NCI-H345 treated with DMSO at 0.1 percent for 48 hours (cell line): ENCODE results near the gene PRAMEF14.
"Not testable (repeated sequence)": the region's sequence is repeated elsewhere in the genome, so short reads cannot be mapped to it uniquely, and the experiment has no call there.

Experiments
- DNase-seq: peaks from one replicate; lab custom pipeline; 2025; ENCODE audit not compliant: unreplicated experiment; lab: John Stamatoyannopoulos, UW

PRAMEF14 gene

GRCh38 chr1:13347034-13347433, at the start of gene PRAMEF14:
Gene PRAMEF14 (minus strand): TSS chr1:13347134. CDS start chr1:13345314, 1,820 bp downstream.
- DNase-seq: not testable (repeated sequence)

- not testable (repeated sequence) for DNase-seq
These were observed 48.4 kb upstream of the PRAMEF14 start for GRCh38 chr1:13395311-13395710.

- not testable (repeated sequence) for DNase-seq
These were observed 47.8 kb upstream of the PRAMEF14 start for GRCh38 chr1:13394761-13395160.

DNA sequence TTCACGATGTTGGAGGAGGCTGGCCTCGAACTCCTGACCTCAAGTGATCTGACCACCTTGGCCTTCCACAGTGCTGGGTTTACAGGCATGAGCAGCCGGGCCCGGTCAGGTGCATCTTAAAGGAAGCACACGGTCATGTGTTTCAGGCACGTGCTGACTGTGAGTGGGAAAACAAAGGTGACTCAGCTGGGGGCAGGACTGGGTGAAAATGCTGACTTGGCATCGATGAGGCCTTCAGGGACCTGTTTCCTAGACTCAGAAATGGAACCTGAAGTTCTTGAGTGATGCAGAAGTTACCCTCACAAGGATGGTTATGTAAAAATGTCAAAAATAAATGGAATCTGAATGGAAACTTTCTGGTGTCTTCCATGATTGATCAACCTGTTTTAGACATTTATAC, 46.1 kb upstream of the PRAMEF14 start:
- DNase-seq: not testable (repeated sequence)

GRCh38 chr1:13389332-13389731, 42.4 kb upstream of the PRAMEF14 start, which contains the start of gene PRAMEF17:
Gene PRAMEF17 (plus strand): TSS chr1:13389632. CDS start chr1:13389658, 26 bp downstream.
- DNase-seq: not testable (repeated sequence)

- DNase-seq: not testable (repeated sequence)
These were observed 33.4 kb upstream of the PRAMEF14 start for GRCh38 chr1:13380380-13380779.

DNA sequence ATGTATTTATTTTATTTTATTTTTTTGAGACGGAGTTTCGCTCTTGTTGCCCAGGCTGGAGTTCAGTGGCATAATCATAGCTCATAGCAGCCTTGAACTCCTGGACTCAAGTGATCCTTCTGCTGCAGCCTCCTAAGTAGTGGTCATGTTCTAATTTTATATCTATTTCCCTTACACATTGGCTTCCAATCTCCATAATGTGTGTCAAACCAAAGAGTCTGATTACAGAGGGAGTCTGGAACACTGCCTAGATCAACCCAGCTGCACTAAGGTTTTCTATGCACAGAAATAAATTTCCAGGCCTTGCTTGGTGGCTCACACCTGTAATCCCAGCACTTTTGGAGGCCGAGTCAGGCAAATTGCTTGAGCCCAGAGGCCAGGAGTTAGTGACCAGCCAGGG, 32.0 kb upstream of the PRAMEF14 start:
- not testable (repeated sequence) for DNase-seq

DNA sequence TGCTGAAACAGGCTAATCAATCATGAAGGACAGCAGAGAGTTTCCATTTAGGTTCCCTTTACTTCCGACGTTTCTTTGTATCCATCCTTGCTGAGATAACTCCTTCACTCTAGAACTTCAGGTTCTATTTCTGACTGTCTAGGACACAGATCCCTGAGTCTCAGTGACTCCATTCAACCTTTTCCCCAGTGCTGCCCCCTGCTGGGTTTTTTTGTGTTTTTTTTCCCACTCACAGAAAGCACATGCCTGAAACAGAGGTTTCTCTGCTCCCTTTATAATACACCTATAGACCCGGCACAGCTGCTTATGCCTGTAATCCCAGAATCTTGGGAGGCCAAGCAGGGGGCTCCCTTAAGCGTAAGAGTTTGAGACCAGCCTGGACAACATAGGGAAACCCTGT, 21.6 kb upstream of the PRAMEF14 start:
- not testable (repeated sequence) for DNase-seq

DNA sequence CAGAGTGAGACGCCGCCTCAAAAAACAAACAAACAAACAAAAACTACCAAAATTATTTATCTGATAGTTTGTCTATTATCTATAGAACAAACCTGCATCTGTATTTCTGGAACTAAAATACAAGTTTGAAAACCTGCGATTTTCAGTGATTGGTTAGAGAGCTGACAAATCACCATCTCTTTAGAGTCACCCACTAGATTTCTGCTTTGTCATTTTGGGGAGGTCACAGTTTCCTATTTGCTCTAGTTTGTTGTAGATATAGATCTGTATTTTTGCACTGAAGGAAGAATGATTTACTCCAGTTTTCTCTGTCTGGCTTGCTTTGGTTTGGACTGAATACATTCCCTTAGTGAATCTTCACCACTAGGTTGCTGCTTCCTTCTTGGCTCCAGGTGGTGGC, 19.6 kb upstream of the PRAMEF14 start:
- DNase-seq: not testable (repeated sequence)

- DNase-seq: not testable (repeated sequence)
These were observed 18.0 kb upstream of the PRAMEF14 start for GRCh38 chr1:13364928-13365327.

GRCh38 chr1:13362364-13362763, 15.4 kb upstream of the PRAMEF14 start:
- not testable (repeated sequence) for DNase-seq

GRCh38 chr1:13356774-13357173, 9.8 kb upstream of the PRAMEF14 start:
- DNase-seq: peak; percentile 8

DNA sequence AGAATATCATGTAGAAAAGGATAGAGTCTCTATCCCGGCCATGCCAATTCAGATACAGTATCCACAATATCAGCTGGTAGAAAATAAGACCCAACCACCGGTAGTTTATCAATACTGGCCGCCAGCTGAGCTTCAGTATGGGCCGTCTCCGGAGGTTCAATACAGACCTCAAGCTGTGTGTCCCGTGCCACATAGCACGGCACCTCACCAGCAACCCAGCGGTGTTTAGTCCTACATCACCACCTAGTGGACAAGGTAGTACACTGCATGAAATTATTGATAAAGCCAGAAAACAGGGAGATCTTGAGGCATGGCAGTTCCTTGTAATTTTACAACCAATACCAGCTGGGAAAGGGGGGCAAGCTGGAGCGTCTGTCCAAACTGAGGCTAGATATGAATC, 7.5 kb upstream of the PRAMEF14 start:
- not testable (repeated sequence) for DNase-seq

GRCh38 chr1:13353476-13353875, 6.5 kb upstream of the PRAMEF14 start:
- not testable (repeated sequence) for DNase-seq

- not testable (repeated sequence) for DNase-seq
These were observed 4.4 kb downstream of the PRAMEF14 start for GRCh38 chr1:13342496-13342895.

GRCh38 chr1:13315281-13315680, 31.7 kb downstream of the PRAMEF14 start, which contains the start of gene PRAMEF15:
Gene PRAMEF15 (plus strand): TSS chr1:13315581. CDS start chr1:13318408, 2,827 bp downstream.
- DNase-seq: not testable (repeated sequence)

DNA sequence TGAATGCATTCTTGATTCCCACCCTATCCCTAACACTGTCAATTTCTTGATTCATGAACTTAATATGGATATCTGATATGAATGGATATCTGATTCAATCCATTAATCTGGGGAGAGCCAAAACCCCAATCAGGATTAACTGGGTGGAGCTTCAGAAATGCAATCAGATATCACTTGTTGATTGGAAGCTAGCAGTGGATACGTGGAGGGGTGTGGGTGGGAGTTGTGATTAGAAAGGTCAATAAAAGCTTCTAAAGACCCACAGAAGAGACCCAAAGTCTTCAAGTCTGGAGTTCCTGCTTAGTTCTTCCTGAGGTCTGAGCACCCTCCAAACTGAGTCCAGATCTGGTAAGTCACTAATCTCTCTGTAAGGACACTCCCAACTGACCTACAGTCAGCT, 43.7 kb downstream of the PRAMEF14 start, which contains the start of gene PRAMEF33:
TSS of gene PRAMEF33 (plus strand) at position 301 of the 400 bp plus-strand sequence. CDS start 2,416 bp downstream, outside the sequence.
- not testable (repeated sequence) for DNase-seq

GRCh38 chr1:13302197-13302596, 44.7 kb downstream of the PRAMEF14 start:
- DNase-seq: not testable (repeated sequence)

DNA sequence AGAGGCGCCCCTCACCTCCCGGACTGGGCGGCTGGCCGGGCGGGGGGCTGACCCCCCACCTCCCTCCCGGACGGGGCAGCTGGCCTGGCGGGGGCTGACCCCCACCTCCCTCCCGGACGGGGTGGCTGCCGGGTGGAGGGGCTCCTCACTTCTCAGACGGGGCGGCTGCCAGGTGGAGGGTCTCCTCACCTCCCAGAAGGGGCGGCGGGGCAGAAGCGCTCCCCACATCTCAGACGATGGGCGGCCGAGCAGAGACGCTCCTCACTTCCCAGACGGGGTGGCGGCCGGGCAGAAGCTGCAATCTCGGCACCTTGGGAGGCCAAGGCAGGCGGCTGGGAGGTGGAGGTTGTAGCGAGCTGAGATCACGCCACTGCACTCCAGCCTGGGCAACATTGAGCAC, 48.2 kb downstream of the PRAMEF14 start:
- not testable (repeated sequence) for DNase-seq

DNA sequence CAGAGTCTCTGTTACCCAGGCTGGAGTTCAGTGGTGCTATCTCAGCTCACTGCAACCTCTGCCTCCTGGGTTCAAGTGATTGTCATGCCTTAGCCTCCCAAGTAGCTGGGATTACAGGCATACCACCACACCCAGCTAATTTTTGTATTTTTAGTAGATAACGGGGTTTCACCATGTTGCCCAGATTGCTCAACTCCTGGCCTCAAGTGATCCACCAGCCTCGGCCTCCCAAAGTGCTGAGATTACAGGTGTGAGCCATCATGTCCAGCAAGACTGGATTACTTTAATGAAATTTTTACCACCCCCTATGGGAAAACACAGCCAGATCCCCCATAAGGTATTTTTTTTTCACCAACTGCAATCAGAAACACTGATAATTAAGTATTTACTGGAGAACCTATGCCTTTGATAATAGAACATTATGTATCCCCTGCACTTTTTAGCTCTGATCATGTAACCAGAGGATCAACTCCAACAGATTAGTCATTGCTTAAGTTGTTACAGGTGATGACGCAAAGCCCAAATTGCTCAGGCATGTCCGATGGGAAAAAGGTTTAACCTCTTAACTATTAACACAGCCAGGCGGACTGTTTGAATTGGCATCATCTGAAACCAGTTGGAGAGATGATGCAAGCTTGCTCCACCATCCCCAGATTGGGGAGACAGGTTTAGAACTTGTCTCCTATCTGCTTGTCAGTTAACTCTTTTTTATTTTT, 49.6 kb downstream of the PRAMEF14 start:
- DNase-seq: not testable (repeated sequence)
